ENCODE data around the gene PTPN18.

PTPN18 gene

DNA sequence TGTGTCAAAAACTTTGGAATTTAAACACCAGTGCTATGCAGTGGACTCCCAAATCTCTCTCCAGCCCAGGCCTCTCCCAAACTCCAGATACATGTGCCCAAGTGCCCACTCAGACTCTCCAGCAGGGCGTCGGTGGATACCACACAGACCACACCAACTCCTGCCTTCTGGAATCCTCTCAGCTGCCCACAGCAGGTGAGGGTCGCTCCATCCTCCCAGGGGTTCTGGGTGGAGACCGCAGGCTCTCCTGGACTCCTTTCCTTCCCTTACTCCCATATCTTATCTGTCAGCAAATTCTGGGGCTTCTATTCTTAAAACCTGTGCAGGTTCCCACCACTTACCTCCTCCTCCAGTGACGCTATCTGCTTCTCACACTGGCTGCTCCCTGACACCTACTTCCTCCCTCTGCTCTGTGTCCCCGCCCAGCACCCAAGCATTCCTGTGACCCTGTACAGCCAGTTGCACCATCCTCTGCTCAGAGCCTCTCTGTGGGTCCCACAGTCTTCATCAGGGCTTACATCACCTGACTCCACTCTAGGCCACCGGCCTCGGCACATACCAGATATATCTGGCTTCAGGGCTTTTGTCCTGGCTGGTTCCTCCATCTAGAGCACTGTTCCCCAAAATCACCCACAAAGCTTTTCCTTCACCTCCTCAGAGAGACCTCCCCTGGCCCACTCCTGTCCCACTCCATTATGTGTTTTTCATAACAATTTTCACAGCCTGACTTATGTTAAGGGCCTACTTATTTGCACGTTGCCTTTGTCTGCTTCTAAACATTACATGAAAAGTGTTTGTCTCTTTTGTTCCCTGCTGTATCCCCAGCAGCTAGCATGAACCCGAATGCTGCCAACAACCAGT is 15.7 kb upstream of the PTPN18 start:
- DNase-seq, result no peak

DNA sequence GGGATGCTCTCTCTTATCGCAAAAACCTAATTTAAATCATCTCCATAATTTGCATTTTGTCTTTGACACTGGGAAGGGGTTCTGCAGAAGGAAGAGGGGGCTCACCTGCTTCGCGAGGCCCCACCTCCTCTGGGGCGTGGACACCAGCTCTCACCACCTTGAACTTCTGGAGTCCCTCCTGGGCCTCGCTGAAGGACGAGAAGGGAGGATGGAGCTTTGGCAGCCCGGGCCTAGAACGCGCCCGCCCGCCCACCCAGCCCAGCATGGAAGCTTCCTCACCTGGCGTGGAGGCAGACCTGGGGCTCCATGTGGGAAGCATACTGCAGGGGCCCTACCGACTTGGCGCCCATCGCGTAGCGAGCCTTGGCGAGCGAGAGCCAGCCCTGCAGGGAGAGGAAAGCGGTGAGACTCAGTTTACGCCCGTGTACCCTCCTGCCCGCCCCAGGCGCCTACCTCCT is 14.3 kb upstream of the PTPN18 start:
- DNase-seq, result peak; percentile 48

DNA sequence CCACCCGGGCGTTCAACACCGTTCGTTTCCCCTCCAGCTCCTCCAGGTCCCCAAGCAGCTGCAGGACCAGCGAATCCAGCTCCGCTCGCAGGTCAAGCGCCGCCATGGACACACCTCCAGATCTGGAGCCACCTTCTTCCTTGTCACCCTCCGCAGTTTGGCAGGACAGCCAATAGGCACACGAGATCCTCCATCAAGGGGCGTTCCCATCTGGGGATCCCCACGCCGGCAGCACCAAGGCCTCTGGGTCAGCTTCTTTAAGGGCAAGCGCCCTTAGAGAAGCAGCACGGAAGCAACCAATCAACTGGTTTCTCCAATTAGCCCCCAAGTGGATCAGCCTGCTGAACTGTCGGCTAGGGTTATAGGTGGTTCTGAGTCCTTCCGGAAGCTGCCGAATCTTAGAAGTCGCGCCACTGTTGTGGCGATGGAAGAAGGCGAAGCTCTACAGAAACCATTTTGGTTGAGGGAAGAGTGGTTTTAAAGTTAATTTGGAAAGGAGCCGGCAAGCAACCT is 13.8 kb upstream of the PTPN18 start:
- peak; percentile 85 for DNase-seq

DNA sequence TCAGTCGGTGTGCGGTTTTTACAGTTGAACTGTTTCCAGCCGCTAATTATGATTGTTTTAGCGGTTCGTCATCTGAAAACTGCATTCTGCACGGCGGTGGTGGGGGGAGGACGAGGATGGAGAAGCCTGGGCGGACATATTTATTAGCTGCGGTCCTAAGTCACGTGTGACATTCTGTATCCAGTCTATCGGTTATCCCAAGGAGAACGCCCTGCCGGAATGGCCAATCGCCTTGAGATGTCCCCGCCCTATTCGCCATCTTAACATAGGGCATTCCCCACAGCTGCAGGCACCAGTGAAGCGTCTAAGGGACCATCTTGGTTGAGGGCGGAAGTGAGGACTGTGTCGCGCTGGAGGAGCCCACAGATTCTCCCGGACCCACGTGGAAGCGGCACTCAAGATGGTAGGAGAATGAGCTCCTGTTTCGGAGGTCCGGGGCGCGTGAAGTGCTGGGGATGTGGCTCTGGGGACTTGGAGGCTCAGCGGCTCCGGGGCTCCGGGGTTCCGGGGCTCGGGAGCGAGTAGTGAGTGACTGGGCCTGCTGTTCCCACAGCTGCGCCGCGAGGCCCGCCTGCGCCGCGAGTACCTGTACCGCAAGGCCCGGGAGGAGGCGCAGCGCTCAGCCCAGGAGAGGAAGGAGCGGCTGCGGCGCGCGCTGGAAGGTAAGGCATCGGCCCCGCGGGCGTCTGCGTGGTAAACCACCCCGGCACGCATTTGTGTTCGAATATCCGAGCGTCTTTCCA is 13.2 kb upstream of the PTPN18 start, which contains the start of gene IMP4:
TSS of gene IMP4 (plus strand) at position 365 of the 743 bp plus-strand sequence. CDS start at position 401, 36 bp downstream.
- peak; percentile 94 for DNase-seq

DNA sequence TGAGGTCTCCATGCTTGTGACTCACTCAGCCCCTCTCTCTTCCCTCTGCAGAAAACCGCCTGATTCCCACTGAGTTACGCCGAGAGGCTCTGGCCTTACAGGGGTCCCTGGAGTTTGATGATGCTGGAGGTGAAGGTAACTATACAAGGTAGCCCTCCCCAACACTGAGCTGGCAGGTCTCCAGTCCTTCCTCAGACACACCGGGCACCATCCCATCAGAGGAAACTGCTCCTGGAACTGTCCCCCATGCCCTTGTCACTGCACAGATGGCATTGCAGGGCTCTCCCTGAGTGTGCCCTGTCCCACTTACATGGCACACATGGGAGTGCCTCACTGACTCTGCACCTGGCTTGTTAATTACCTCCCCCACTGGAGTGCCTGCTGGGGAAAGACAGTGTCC is 11.3 kb upstream of the PTPN18 start:
- DNase-seq, result no peak

DNA sequence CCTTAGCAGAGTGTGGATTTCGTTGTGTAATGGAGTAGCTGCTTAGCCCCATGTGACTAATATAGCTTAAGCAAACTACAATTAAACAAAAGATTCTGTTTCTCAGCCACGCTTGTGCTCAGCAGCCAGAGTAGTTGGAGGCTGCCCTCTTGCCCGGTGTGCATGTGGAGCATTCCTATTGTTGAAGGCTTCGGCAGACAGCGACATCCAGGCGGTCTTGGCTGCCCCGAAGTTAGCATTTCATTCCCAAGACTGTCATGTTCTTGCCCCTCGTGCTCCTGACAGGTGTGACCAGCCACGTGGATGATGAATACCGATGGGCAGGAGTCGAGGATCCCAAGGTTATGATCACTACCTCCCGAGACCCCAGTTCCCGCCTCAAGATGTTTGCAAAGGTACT is 10.8 kb upstream of the PTPN18 start:
- no peak for DNase-seq

DNA sequence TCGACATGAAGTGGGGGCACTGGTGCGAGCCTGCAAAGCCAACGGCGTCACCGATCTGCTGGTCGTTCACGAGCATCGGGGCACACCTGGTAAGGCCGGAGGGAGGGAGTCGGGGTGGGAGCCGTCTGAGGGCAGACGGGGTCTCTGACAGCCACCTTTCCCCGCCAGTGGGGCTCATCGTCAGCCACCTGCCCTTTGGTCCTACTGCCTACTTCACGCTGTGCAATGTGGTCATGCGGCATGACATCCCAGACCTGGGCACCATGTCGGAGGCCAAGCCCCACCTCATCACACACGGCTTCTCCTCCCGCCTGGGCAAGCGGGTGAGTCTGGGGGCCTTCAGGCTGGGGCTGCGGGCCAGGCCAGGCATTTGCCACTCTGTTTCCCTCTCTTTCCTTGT is 10.2 kb upstream of the PTPN18 start:
- no peak for DNase-seq

DNA sequence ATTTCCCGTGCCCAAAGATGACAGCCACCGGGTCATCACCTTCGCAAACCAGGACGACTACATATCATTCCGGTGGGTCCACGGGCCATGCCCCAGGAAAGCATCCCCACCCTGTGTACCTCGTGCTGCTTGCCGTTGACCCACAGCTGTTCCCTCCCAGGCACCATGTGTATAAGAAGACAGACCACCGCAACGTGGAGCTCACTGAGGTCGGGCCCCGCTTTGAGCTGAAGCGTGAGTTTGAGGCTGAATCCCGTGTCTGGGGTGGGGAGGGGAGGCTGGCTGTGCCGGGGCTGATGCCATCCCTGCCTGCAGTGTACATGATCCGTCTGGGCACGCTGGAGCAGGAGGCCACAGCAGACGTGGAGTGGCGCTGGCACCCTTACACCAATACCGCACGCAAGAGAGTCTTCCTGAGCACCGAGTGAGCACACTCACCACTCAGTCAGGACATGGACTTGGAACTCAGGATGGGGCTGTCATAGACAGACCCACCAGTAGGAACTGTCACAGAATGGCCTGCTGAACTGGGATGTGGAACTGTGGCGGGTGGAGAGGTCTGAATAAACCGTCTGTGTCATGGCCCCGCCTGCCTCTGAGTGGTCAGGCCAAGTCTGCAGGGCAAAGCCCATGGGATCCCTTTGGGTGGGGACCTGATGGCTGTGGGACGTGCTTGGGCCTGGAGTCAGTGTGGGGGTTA is 9.7 kb upstream of the PTPN18 start:
- DNase-seq, result no peak

DNA sequence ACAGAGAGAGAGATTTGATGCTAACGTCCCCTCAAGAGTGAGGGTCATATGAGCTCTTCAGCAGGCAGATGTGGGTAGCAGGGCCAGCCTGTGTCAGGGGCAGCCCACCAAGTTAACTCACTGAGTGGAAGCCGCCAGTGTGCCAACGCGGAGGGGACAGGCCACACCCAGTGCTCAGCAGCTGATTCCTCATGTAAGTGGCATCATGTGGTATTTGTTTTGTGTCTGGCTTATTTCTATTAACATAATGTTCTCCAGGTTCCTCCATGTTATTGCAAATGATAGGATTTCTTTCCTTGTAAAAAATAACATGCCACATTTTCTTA is 9.2 kb upstream of the PTPN18 start:
- no peak for DNase-seq

DNA sequence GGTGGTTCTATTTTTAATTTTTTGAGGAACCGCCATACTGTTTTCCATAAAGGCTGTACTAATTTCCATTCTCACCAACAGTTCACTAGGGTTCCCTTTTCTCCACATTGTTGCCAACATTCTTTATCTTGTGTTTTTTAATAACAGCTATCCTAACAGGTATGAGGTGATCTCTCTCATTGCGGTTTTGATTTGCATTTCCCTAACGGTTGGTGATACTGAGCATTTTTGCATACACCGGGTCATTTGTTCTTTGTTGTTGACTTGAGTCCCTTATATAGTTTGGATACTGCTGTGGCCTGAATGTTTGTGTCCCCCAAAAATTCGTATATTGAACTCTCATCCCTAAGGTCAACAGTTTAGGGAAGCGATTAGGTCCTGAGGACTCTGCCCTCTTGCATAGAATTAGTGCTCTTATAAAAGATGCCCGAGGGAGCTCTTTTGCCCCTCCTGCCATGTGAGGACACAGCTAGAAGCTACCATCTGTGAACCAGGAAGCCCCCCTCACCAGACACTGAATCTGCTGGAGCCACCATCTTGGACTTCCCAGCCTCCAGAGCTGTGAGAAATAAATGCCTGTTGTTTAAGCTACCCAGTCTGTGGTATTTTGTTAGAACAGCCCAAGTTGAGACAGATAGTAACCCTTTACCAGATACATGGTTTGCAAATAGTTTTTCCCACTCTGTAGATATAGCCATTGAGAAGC is 8.5 kb upstream of the PTPN18 start:
- DNase-seq, result no peak

DNA sequence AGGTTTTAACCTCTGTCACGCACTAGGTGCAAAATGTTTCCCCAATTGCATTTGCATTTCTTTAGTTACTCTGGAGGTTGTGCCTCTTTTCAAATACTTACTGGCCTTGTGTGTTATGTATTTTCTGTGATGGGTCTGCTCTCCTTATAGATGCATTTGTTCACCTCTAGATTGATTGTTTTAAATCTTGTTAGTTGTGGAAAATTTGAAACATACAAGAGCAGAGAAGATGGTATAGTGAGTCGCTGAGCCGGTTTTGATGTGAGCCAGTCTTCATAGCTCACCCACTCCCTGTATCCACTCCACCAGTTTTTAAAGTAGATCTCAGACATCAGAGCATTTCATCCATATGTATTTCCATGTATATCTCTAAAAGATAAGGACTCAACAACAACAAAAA is 6.7 kb upstream of the PTPN18 start:
- no peak for DNase-seq

DNA sequence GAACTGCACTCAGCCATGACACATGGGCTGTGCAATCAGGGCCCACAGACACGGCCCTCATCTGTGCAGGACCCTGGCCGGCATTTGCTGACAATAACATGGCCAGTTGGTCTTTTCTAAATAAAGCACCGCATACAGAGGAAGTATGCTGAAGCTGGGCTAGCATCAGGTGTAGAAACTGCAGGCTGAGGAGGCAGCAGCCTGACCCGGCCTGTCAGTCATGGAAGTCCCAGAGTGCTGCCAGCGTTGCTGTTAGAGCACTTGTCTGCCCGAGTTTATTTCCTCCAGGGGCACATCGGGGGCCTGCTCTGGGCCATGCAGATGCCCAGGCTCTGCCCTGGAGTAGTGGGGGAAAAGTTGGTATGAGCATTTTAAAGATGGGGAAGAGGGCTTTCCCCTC is 4.1 kb upstream of the PTPN18 start:
- no peak for DNase-seq

DNA sequence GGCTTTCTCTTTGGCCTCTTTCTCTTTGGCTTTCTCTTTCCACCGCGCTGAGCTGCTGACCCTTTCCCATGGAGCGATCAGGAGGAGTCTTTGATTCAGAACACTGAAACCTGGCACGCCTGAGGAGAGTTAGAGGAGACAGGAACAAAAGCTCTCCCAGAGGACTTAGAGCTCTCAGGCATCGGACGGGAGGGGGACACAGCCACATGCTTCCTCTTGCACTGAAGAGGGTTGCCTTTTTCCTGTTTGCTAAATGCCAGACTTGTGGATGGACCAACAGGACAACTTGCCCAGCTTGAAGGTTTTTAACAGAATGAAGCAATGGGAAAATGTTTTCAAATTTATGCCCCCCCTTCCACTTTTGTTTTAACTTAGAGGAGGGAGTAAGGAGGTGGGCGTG is 3.6 kb upstream of the PTPN18 start:
- DNase-seq, result no peak

DNA sequence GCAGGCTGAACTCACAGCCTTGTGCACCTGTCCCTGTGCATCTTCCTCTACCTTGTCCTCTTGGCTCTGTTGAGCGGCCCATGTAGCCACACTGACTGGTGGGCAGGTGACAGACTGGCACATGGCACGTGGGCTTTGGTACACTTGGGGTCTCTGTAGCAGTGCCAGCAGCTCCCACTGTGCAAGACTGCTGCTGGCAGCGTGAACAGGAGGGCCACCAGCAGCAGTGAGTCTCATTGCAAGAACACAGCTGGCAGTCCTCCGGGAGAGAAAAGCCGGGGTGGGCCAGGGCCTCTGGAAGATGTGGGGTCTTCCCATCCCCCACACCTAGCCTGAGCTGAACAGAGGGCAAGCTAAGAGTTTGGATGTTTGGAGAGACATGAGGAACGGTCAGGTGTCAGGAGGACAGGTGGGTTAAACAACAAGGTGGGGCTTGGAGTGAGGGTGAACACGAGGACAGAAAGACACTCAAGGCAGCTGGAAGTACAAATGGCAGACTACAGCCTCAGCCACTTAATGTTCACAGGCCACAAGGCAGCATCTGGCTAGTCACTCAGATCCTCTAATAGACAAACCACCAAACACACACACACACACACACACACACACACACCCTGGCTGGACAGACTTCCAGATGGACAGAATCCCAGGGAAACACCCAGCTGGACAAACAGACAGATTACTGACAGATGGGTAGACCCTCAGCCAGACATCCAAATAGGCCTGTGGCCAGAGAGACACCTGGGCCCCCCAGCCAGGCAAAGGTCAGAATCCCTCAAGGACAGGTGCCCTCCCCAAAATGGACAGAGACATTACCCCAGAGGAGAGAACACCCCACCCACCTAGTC is 2.3 kb upstream of the PTPN18 start:
- DNase-seq, result no peak

DNA sequence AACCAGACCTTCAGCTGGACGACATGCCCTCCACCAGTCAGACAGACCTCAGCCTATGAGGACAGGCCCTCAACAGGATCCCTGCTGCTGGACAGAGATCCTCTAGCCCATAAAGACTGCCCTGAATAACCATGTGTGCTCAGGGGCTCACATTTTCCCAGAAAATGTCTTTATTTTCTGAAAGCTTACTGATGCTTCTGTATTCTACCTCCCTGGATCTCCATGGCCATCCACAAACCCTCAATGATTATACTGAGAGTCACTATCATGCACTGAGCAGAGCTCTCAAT is 1.8 kb upstream of the PTPN18 start:
- no peak for DNase-seq

DNA sequence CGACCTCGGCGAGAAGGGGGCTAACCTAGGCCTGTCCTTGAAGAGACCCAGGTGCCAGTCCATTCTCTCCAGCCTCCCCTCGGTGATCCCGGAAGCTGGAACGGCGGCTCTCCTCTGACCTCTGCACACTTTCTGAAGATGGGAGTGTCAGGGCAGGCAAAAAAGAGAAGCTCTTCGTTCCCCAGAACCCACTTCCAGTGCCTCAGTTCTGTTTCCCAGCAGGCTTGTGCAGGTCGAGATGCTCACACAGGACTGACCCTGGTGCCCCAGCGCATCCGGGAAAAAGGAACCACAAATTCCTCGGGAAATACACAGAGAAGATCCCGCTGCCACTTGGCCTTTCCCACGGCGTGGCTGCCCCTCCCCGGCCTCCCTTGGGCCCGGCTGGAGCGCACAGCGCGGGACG is 681 bp upstream of the PTPN18 start:
- no peak for DNase-seq

DNA sequence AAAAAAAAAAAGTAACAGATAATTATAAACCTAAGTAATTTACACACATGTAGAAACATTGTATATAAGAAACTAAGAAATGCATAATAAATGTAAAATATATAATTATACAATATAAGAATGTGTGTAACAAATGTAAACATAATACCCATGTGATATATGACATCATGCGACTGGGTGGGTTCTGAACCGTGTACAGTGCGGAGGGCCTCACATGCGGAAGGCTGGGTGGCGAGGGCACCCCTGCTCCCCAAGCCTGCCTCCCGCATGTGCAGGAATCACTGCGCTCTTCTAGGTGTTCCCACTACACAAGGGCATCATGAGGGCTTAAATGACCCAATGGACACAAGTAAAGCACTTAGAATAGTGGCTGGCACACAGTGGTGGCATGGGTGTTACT is 2.0 kb downstream of the PTPN18 start:
- DNase-seq, result no peak

DNA sequence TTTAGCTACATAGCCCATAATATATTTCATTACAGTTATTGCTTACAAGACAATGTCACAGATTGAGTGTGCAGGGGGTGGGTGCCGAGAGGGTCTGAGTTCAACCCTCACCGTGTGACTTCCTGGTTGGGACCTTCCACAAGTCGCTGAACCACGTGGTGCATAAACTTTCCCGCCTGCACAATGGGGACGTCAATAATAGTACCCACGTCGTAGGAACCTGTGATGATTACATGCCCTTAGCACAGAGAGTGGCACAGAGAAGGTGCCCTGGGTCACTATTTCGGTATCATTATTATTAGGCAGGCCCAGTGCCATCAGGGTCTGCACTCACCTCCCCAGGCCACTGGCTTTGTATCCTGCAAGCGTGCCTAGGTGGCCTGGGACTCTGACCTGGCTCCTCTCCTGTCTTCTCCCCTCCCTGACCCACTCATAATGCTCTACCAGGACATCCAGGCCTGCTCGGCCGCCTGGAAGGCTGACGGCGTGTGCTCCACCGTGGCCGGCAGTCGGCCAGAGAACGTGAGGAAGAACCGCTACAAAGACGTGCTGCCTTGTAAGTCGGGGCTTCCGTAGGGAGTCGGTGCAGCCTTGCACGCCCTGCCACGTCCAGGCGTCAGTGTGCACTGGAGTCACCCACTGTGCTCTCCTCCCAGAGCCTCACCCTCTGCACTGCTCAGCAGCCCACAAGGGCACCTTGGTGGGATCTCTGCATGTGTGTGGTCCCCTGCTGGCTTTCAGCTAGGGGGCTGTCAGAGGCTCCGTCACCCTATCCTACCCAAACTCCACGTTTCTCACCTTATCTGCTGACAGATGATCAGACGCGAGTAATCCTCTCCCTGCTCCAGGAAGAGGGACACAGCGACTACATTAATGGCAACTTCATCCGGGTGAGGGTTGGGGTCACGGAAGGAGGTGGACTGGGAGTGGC is 2.8 kb downstream of the PTPN18 start:
- no peak for DNase-seq

DNA sequence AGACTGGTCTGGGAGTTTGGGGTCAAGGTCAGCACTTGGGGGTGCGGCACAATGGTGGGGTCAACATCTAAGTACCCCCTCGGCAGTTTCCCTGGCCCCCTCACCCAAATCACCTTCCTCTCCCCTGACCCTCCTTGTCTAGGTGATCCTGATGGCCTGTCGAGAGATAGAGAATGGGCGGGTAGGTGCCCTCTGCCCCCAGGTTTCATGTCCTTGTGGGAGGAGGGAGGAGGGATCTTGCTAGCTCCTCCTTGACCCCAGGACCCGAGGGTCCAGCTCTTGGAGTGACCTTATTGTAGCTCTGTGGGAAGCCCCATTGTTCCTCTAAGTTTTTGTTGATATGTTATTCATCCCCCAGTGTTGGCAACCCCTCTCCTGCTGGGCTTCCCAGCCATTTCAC is 3.6 kb downstream of the PTPN18 start:
- no peak for DNase-seq

DNA sequence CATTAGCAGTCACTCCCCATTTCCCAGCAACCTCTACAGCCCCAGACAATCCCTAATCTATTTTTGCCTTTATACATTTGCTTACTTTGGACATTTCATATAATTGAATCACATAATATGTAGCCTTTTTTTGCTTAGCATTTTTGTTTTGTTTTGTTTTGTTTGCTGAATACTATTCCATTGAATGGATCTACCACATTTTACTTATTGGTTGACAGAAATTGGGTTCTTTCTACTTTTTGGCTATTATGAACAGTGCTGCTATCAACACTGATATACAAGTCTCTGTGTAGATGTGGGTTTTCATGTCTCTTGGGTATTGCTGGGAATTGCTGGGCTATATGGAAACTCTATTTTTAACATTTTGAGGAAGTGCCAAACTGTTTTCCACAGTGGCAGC is 7.6 kb downstream of the PTPN18 start:
- DNase-seq, result no peak

DNA sequence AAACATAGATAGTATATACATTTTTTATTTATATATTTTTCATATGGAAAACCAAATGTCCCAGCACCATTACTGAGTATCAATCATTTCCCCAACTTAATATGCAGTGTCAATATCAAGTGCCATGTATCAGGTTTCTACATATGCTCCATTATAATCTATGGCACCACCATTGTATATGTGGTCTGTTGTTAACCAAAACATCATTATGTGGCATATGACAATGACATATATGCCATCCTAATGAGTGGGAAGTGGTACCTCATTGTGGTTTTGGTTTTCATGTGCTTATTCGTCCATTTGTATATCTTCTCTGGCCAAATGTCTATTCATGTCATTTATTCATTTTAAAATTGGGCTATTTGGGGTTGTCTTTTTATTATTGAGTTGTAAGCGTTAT is 9.2 kb downstream of the PTPN18 start:
- no peak for DNase-seq
